Measurements from ENCODE around the gene FAM241B. TPM values are rescaled to one million over a fixed set of nuclear protein-coding genes. Genes with fewer than 3 reads are reported as not detected.

Gene FAM241B
- polyA plus RNA-seq, 1 experiment = 0.37 TPM

DNA sequence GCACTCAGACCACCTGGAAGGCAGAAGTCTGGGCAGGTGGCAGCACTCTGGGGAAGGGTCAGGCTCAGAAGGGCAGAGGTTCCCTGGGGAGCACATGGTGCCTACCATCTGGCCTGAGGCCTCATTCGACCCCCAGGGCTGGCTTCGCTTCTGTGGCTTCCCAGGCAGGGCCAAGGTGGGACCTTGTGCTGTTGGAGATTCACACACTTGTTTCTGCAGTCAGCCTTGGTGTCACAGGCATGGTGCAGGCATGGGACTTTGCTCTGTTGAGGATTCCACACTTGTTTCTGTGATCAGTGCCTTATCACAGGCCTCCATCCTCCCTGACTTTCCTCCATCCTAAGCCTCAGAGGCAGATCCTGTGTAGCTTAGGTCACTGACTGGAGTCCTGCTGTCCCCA, 11.3 kb upstream of the FAM241B start:
- peaks cover 27% of the 10 kb centered on the region for H3K27me3 ChIP-seq (ENCODE audit: control insufficient read depth, insufficient read depth, low read length)
- no peak overlapping the region for H3K27ac ChIP-seq (ENCODE audit: low read depth, low read length)
- no peaks in the 10 kb centered on the region for H3K9me3 ChIP-seq (ENCODE audit: control insufficient read depth, insufficient read depth, low read length)
- no peak overlapping the region for H3K4me3 ChIP-seq (ENCODE audit: low read depth, low read length)
- TF ChIP-seq, protein P1, sequence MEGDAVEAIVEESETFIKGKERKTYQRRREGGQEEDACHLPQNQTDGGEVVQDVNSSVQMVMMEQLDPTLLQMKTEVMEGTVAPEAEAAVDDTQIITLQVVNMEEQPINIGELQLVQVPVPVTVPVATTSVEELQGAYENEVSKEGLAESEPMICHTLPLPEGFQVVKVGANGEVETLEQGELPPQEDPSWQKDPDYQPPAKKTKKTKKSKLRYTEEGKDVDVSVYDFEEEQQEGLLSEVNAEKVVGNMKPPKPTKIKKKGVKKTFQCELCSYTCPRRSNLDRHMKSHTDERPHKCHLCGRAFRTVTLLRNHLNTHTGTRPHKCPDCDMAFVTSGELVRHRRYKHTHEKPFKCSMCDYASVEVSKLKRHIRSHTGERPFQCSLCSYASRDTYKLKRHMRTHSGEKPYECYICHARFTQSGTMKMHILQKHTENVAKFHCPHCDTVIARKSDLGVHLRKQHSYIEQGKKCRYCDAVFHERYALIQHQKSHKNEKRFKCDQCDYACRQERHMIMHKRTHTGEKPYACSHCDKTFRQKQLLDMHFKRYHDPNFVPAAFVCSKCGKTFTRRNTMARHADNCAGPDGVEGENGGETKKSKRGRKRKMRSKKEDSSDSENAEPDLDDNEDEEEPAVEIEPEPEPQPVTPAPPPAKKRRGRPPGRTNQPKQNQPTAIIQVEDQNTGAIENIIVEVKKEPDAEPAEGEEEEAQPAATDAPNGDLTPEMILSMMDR (IDR thresholded peaks at IDR 0.05; ENCODE audit: low read depth, low read length) = no peak
- ChIA-PET CTCF (interaction anchor here (1.4 kb wide), 1 partner anchor 20 kb away, joined by 3 read pairs; no protein-coding TSS in a partner anchor), POLR2A (no interaction called here)
- DNase-seq (ENCODE audit: low read depth, low spot score) = no peak

- DNase-seq (ENCODE audit: low read depth, low spot score) = no peak
- TF ChIP-seq, protein P1 (IDR thresholded peaks at IDR 0.05; ENCODE audit: low read depth, low read length) = no peak
- ChIA-PET POLR2A (no interaction called here), CTCF (interaction anchor here (1.4 kb wide), 1 partner anchor 19 kb away, joined by 3 read pairs; no protein-coding TSS in a partner anchor)
- no peak overlapping the region for H3K27ac ChIP-seq (ENCODE audit: low read depth, low read length)
- H3K9me3 ChIP-seq (ENCODE audit: control insufficient read depth, insufficient read depth, low read length) = no peaks in the 10 kb centered on the region
- no peak overlapping the region for H3K4me3 ChIP-seq (ENCODE audit: low read depth, low read length)
- peaks cover 27% of the 10 kb centered on the region for H3K27me3 ChIP-seq (ENCODE audit: control insufficient read depth, insufficient read depth, low read length)
Observed at GRCh38 chr10:69619626-69620025, 10.4 kb upstream of the FAM241B start.

DNA sequence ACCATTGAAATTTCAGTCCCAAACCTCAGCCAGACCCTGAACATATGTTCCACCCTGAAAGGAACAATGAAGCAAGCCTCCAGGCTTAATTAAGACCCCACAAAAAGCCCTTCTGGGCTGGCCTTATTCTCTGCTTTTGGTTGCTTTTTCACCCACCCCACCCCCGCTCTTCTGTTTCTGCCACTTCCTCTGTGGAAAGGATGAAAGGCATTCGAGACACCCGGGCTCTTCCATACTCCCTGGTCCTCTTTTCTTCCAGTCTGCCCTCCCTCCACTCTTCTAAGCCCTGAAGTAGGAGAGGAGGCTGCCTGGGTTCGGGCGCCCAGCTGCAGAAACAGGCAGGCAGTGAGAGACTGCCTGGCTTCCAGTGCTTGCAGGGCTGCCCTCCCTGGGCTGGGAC, 9.4 kb upstream of the FAM241B start:
- TF ChIP-seq, protein P1 (IDR thresholded peaks at IDR 0.05; ENCODE audit: low read depth, low read length) = no peak
- no peak overlapping the region for H3K27ac ChIP-seq (ENCODE audit: low read depth, low read length)
- peaks cover 22% of the 10 kb centered on the region for H3K27me3 ChIP-seq (ENCODE audit: control insufficient read depth, insufficient read depth, low read length)
- no peak for DNase-seq (ENCODE audit: low read depth, low spot score)
- CTCF ChIA-PET = no interaction called here
- POLR2A ChIA-PET = no interaction called here
- H3K4me3 ChIP-seq (ENCODE audit: low read depth, low read length) = no peak overlapping the region
- no peaks in the 10 kb centered on the region for H3K9me3 ChIP-seq (ENCODE audit: control insufficient read depth, insufficient read depth, low read length)

GRCh38 chr10:69624245-69624786, 5.7 kb upstream of the FAM241B start:
- Histone ChIP-seq H3K4me3 (ENCODE audit: low read depth, low read length) (no peak overlapping the region), H3K27ac (ENCODE audit: low read depth, low read length) (no peak overlapping the region), H3K27me3 (ENCODE audit: control insufficient read depth, insufficient read depth, low read length) (peaks cover 25% of the 10 kb centered on the region), H3K9me3 (ENCODE audit: control insufficient read depth, insufficient read depth, low read length) (no peaks in the 10 kb centered on the region)
- POLR2A ChIA-PET = no interaction called here
- CTCF ChIA-PET = no interaction called here
- DNase-seq (ENCODE audit: low read depth, low spot score) = no peak
- TF ChIP-seq, protein P1 (IDR thresholded peaks at IDR 0.05; ENCODE audit: low read depth, low read length) = no peak

- TF ChIP-seq, protein P1 (IDR thresholded peaks at IDR 0.05; ENCODE audit: low read depth, low read length) = no peak
- Histone ChIP-seq H3K9me3 (ENCODE audit: control insufficient read depth, insufficient read depth, low read length) (no peaks in the 10 kb centered on the region; the same call in 1 of the 2 replicates), H3K4me3 (ENCODE audit: low read depth, low read length) (no peak overlapping the region), H3K27me3 (ENCODE audit: control insufficient read depth, insufficient read depth, low read length) (peaks cover 38% of the 10 kb centered on the region), H3K27ac (ENCODE audit: low read depth, low read length) (no peak overlapping the region)
- DNase-seq (ENCODE audit: low read depth, low spot score) = no peak
- ChIA-PET POLR2A (no interaction called here), CTCF (no interaction called here)
Observed at GRCh38 chr10:69626826-69627225, 3.2 kb upstream of the FAM241B start.
